Astrocyte (in vitro differentiated cells and primary cell): ENCODE data around the gene DCC. TPM values are rescaled to one million over a fixed set of nuclear protein-coding genes. Genes with fewer than 3 reads are reported as not detected.

Source experiments
- DNase-seq: peaks from one replicate; pipeline ENCODE4 v3.0.0-alpha.2; 2010; ENCODE audit warnings: low read depth
- FAIRE-seq: peaks from 2 replicates; lab custom pipeline; 2011; peaks lifted over from hg19 to GRCh38; lab: Jason Lieb, UNC
- H2AFZ ChIP-seq: 2 replicates; pipeline ENCODE4 v1.6.0; 2012; ENCODE audit warnings: low read depth, low read length, inconsistent platforms
- H3K27ac ChIP-seq: 2 replicates; pipeline ENCODE4 v1.5.1; 2011; ENCODE audit warnings: low read depth, low read length, inconsistent platforms
- H3K27me3 ChIP-seq: 2 replicates; pipeline ENCODE4 v1.6.0; 2011; ENCODE audit warnings: low read length, inconsistent platforms; ENCODE audit not compliant: insufficient read depth
- H3K36me3 ChIP-seq: 2 replicates; pipeline ENCODE4 v1.5.1; 2011; ENCODE audit warnings: low read length, inconsistent platforms; ENCODE audit not compliant: insufficient read depth
- H3K4me1 ChIP-seq: 2 replicates; pipeline ENCODE4 v1.5.1; 2011; ENCODE audit warnings: low read length, inconsistent platforms; ENCODE audit not compliant: insufficient read depth
- H3K4me2 ChIP-seq: 2 replicates; pipeline ENCODE4 v1.6.0; 2012; ENCODE audit warnings: low read length, inconsistent platforms
- H3K4me3 ChIP-seq: 2 replicates; pipeline ENCODE4 v1.5.1; 2011; ENCODE audit warnings: low read depth, mild to moderate bottlenecking, low read length, inconsistent platforms; ENCODE audit not compliant: insufficient read depth
- H3K79me2 ChIP-seq: 2 replicates; pipeline ENCODE4 v1.6.0; 2012; ENCODE audit warnings: mild to moderate bottlenecking, low read length, inconsistent platforms; ENCODE audit not compliant: insufficient read depth
- H3K9ac ChIP-seq: 2 replicates; pipeline ENCODE4 v1.6.0; 2012; ENCODE audit warnings: mild to moderate bottlenecking, low read length, inconsistent platforms
- H3K9me3 ChIP-seq: 2 replicates; pipeline ENCODE4 v1.5.1; 2012; ENCODE audit warnings: low read depth, mild to moderate bottlenecking, low read length, inconsistent platforms; ENCODE audit not compliant: insufficient read depth
- H4K20me1 ChIP-seq: 2 replicates; pipeline ENCODE4 v1.6.0; 2012; ENCODE audit warnings: low read length, inconsistent platforms; ENCODE audit not compliant: insufficient read depth
- H3K27ac Mint-ChIP-seq: one replicate; pipeline ENCODE4 v1.8.0; 2021; ENCODE audit warnings: mild to moderate bottlenecking, mixed read lengths; ENCODE audit not compliant: unreplicated experiment
- H3K27me3 Mint-ChIP-seq: one replicate; pipeline ENCODE4 v1.8.0; 2021; ENCODE audit warnings: low read depth, mixed read lengths; ENCODE audit not compliant: unreplicated experiment
- H3K36me3 Mint-ChIP-seq: one replicate; pipeline ENCODE4 v1.8.0; 2021; ENCODE audit warnings: low read depth, mixed read lengths; ENCODE audit not compliant: unreplicated experiment
- H3K4me1 Mint-ChIP-seq: one replicate; pipeline ENCODE4 v1.8.0; 2021; ENCODE audit warnings: low read depth, mixed read lengths; ENCODE audit not compliant: unreplicated experiment
- H3K4me3 Mint-ChIP-seq: one replicate; pipeline ENCODE4 v1.8.0; 2021; ENCODE audit warnings: mild to moderate bottlenecking, moderate library complexity, mixed read lengths; ENCODE audit not compliant: unreplicated experiment
- H3K9me3 Mint-ChIP-seq: one replicate; pipeline ENCODE4 v1.8.0; 2021; ENCODE audit warnings: mild to moderate bottlenecking, mixed read lengths; ENCODE audit not compliant: unreplicated experiment
- CTCF ChIP-seq: IDR thresholded peaks from 2 replicates; pipeline ENCODE4 v1.5.1; 2011; ENCODE audit warnings: low read depth, mild to moderate bottlenecking, inconsistent platforms, low read length, moderate library complexity; ENCODE audit not compliant: insufficient read depth
- EZH2 ChIP-seq: IDR thresholded peaks from 2 replicates; pipeline ENCODE4 v1.6.1; 2012; ENCODE audit warnings: mild to moderate bottlenecking, low read length, inconsistent platforms; ENCODE audit not compliant: insufficient read depth
- total RNA-seq: library from RNA; stranded (reverse); gene quantifications from 2 replicates; pipeline ENCODE4 v1.2.1, GENCODE V29; 2021

Gene DCC
- total RNA-seq, 1 donor from 2014 or later, result 2.6 TPM

DNA sequence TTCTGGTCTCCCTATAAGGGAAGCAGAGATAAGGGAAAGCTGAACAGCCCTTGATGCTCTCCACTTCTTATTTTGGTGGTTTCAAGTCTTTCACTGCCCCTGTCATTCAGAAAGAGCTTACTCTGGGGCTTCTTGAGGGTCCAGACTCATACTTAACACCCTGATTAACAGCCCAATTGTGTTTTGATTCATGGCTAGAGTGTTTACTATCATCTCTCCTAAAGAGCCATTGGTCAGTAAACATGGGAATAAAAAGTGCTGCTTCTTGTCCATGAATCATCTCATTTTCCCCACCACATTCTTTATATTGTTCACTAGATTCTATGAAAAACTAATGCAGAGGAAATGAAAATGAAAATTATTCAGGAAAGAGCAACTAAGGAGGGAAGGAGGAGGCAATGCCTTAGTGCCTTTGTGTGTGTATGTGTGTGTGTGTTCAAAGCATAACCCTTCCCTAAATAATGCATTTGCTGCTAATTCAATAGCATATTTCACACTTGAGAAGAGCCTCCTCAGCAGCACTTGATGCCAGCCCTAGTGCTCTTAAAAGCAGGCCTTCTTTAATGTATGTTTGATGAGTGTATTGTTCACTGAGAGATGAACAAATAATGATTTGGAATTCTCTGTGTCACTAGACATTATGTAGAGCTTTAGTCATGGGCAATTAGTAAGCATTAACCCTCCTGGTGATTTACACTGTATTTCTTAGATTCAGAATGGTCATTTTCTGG, 63.5 kb downstream of the DCC start:
- no peaks in the 10 kb centered on the region for H3K4me1 Mint-ChIP-seq
- H3K9me3 Mint-ChIP-seq, result no peaks in the 10 kb centered on the region
- FAIRE-seq (no peak), DNase-seq (no peak)
- H3K27ac ChIP-seq, result no peak overlapping the region
- H3K36me3 ChIP-seq, result no peaks in the 10 kb centered on the region
- H3K27me3 Mint-ChIP-seq, result no peaks in the 10 kb centered on the region
- no peak overlapping the region for H3K4me3 Mint-ChIP-seq
- no peak overlapping the region for H2AFZ ChIP-seq
- no peaks in the 10 kb centered on the region for H3K9me3 ChIP-seq
- H3K27me3 ChIP-seq, result no peaks in the 10 kb centered on the region
- H4K20me1 ChIP-seq, result no peaks in the 10 kb centered on the region
- H3K4me2 ChIP-seq, result no peak overlapping the region
- H3K4me1 ChIP-seq, result no peaks in the 10 kb centered on the region
- no peaks in the 10 kb centered on the region for H3K36me3 Mint-ChIP-seq
- no peak overlapping the region for H3K27ac Mint-ChIP-seq
- H3K9ac ChIP-seq, result no peak overlapping the region
- no peak overlapping the region for H3K4me3 ChIP-seq
- no peaks in the 10 kb centered on the region for H3K79me2 ChIP-seq
- TF ChIP-seq EZH2, result no peak
- TF ChIP-seq CTCF, result no peak

- H3K4me3 ChIP-seq, result no peak overlapping the region
- no peaks in the 10 kb centered on the region for H3K79me2 ChIP-seq
- no peaks in the 10 kb centered on the region for H3K27me3 ChIP-seq
- no peaks in the 10 kb centered on the region for H3K9me3 ChIP-seq
- FAIRE-seq (no peak), DNase-seq (no peak)
- no peak for TF ChIP-seq EZH2
- TF ChIP-seq CTCF, result no peak
- peaks cover 2% of the 10 kb centered on the region for H3K4me1 Mint-ChIP-seq
- H3K9ac ChIP-seq, result no peak overlapping the region
- no peaks in the 10 kb centered on the region for H3K4me1 ChIP-seq
- no peak overlapping the region for H3K4me3 Mint-ChIP-seq
- H3K36me3 Mint-ChIP-seq, result no peaks in the 10 kb centered on the region
- H3K4me2 ChIP-seq, result no peak overlapping the region
- H3K9me3 Mint-ChIP-seq, result no peaks in the 10 kb centered on the region
- no peaks in the 10 kb centered on the region for H3K36me3 ChIP-seq
- no peaks in the 10 kb centered on the region for H4K20me1 ChIP-seq
- H3K27ac ChIP-seq, result no peak overlapping the region
- no peak overlapping the region for H2AFZ ChIP-seq
- no peaks in the 10 kb centered on the region for H3K27me3 Mint-ChIP-seq
- no peak overlapping the region for H3K27ac Mint-ChIP-seq
Observed at GRCh38 chr18:52408800-52409302, 68.9 kb downstream of the DCC start.

- H3K4me1 ChIP-seq, result no peaks in the 10 kb centered on the region
- no peak overlapping the region for H2AFZ ChIP-seq
- no peak overlapping the region for H3K9ac ChIP-seq
- no peaks in the 10 kb centered on the region for H3K36me3 ChIP-seq
- no peak for FAIRE-seq
- no peaks in the 10 kb centered on the region for H3K27me3 ChIP-seq
- no peak for TF ChIP-seq EZH2
- no peak for TF ChIP-seq CTCF
- no peaks in the 10 kb centered on the region for H4K20me1 ChIP-seq
- H3K9me3 ChIP-seq, result no peaks in the 10 kb centered on the region
- Mint-ChIP-seq H3K36me3 (no peaks in the 10 kb centered on the region), H3K9me3 (no peaks in the 10 kb centered on the region), H3K4me1 (peaks cover 2% of the 10 kb centered on the region), H3K27me3 (no peaks in the 10 kb centered on the region), H3K27ac (no peak overlapping the region), H3K4me3 (no peak overlapping the region)
- H3K4me2 ChIP-seq, result no peak overlapping the region
- H3K79me2 ChIP-seq, result no peaks in the 10 kb centered on the region
- H3K4me3 ChIP-seq, result no peak overlapping the region
- DNase-seq, result no peak
- H3K27ac ChIP-seq, result no peak overlapping the region
Observed at GRCh38 chr18:52409727-52410126, 69.7 kb downstream of the DCC start.
